Ovary (tissue), 9 donors: Measurements from ENCODE around the gene GLB1L2. TPM values are rescaled to one million over a fixed set of nuclear protein-coding genes. Genes with fewer than 3 reads are reported as not detected.

ENCODE experiments used
- DNase-seq, 5 donors: peaks; one replicate each; pipeline ENCODE4 v3.0.0-alpha.2; 2019 to 2020
- H3K27ac ChIP-seq, 2 donors: fragments of 200-600 bp; one replicate each; pipeline versions ENCODE4 v1.5.1 to v1.8.0; 2019 to 2022
- H3K27me3 ChIP-seq: fragments of 200-600 bp; one replicate; pipeline ENCODE4 v1.8.0; 2022
- H3K36me3 ChIP-seq: fragments of 200-600 bp; sonication (generic); one replicate; pipeline ENCODE4 v1.5.1; 2019
- H3K4me1 ChIP-seq: one replicate; pipeline ENCODE4 v1.8.1; 2013; ENCODE audit warnings: mild to moderate bottlenecking, moderate library complexity; ENCODE audit not compliant: insufficient read depth
- H3K4me3 ChIP-seq: fragments of 200-600 bp; sonication (generic); one replicate; pipeline ENCODE4 v1.5.1; 2017
- H3K9me3 ChIP-seq, 2 donors: fragments of 200-600 bp in 1 of 2; sonication (generic) in 1 of 2; one replicate each; pipeline versions ENCODE4 v1.5.1 to v1.8.1; 2013 to 2019; ENCODE audit warnings: mild to moderate bottlenecking in 1 of 2, moderate library complexity in 1 of 2
- EP300 ChIP-seq: sonication (generic); formaldehyde crosslinking; IDR thresholded peaks from one replicate; pipeline ENCODE4 v1.6.1; 2017; ENCODE audit warnings: antibody characterized with exemption
- POLR2A ChIP-seq: fragments of 450-650 bp; IDR thresholded peaks from one replicate; pipeline ENCODE4 v1.6.1; 2017; ENCODE audit warnings: antibody characterized with exemption, mild to moderate bottlenecking, moderate library complexity
- WGBS, 3 donors: extraction: QIAGEN DNeasy Blood & Tissue Kit in 1 of 3; methylation state at CpG; one replicate each; pipeline versions ENCODE4 v1.1.5 to v1.1.7; 2013 to 2017; 5-methylcytosine and 5-hydroxymethylcytosine counted together
- intact Hi-C, 4 donors: fragments of 100-400 bp; cut with DNase I; formaldehyde crosslinking; loops; one replicate each; pipeline versions ENCODE4 v1.11.0 to v1.15.1; 2022 to 2023
- polyA plus RNA-seq, 2 donors: library from polyadenylated mRNA; stranded (reverse); fragments of 200-250 nt in 1 of 2; fragments of 350-450 nt in 1 of 2; fragmentation: Illumina TruSeq in 1 of 2; extraction: RNeasy Lipid Tissue Mini Kit (QIAGEN cat#74804) in 1 of 2; gene quantifications; one replicate each; pipeline ENCODE4 v1.2.3, GENCODE V29; 2013 to 2014
- total RNA-seq, 7 donors: library from RNA; depleted of rRNA in 2 of 7; stranded (reverse); fragments of >200 nt in 2 of 7; fragmentation: NEBNext Ultra II Directional in 3 of 7; extraction: Animal tissue kit (Norgen Biotek cat#: 25700) in 3 of 7; gene quantifications; one replicate each; pipeline versions ENCODE4 v1.1.0 to v1.2.4, GENCODE V29; 2016 to 2023
- TF ChIP-seq, protein P1 (sequence below), 3 donors: fragments of 450-650 bp in 2 of 3; fragments of 200-600 bp in 1 of 3; IDR thresholded peaks; one replicate each; pipeline versions ENCODE4 v1.5.1 to v1.8.0; 2016 to 2022; ENCODE audit warnings: antibody characterized with exemption in 3 of 3, mild to moderate bottlenecking in 1 of 3
- donor health status: DM: no; HTN: no; CAD: no; lungs with moderate emphysema.
- donor health status: DM: no; HTN: no; CAD: no.
- donor health status: Bipolar disorder and iron deficiency.
- donor health status: DM: yes; HTN: yes; CAD: no.
- donor health status: DM: no; HTN: no; CAD: no.
- donor health status: DM: yes; HTN: yes; CAD: no.

The GLB1L2 gene
- total and polyA plus RNA-seq, 9 donors, result 9.8 to 24.6 (median 15.6) TPM

DNA sequence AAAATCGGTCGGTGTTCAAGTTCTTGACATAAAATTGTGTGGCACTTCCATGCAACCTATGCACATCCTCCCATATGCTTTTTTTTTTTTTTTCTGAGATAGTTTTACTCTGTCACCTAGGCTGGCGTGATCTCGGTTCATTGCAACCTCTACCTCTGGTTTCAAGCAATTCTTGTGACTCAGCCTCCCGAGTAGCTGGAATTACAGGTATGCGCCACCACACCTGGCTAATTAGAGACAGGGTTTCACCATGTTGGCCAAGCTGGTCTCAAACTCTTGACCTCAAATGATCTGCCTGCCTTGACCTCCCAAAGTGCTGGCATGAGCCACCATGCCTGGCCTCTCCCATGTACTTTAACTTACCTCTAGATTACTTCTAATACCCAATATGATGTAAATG, 40.6 kb upstream of the GLB1L2 start:
- WGBS, 3 donors, result 85 to 95% (median 88%) methylated on average over 6 of the region's 6 CpGs
- H3K4me3 ChIP-seq, result no peak overlapping the region
- intact Hi-C loops, result no loop called here
- TF ChIP-seq EP300 (no peak), POLR2A (no peak)
- TF ChIP-seq, protein P1, sequence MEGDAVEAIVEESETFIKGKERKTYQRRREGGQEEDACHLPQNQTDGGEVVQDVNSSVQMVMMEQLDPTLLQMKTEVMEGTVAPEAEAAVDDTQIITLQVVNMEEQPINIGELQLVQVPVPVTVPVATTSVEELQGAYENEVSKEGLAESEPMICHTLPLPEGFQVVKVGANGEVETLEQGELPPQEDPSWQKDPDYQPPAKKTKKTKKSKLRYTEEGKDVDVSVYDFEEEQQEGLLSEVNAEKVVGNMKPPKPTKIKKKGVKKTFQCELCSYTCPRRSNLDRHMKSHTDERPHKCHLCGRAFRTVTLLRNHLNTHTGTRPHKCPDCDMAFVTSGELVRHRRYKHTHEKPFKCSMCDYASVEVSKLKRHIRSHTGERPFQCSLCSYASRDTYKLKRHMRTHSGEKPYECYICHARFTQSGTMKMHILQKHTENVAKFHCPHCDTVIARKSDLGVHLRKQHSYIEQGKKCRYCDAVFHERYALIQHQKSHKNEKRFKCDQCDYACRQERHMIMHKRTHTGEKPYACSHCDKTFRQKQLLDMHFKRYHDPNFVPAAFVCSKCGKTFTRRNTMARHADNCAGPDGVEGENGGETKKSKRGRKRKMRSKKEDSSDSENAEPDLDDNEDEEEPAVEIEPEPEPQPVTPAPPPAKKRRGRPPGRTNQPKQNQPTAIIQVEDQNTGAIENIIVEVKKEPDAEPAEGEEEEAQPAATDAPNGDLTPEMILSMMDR (IDR thresholded peaks at IDR 0.05), result no peak
- H3K36me3 ChIP-seq, result no peaks in the 10 kb centered on the region
- no peaks in the 10 kb centered on the region for H3K4me1 ChIP-seq
- H3K9me3 ChIP-seq, result no peaks in the 10 kb centered on the region
- DNase-seq, result no peak
- no peak overlapping the region for H3K27ac ChIP-seq
- no peaks in the 10 kb centered on the region for H3K27me3 ChIP-seq

DNA sequence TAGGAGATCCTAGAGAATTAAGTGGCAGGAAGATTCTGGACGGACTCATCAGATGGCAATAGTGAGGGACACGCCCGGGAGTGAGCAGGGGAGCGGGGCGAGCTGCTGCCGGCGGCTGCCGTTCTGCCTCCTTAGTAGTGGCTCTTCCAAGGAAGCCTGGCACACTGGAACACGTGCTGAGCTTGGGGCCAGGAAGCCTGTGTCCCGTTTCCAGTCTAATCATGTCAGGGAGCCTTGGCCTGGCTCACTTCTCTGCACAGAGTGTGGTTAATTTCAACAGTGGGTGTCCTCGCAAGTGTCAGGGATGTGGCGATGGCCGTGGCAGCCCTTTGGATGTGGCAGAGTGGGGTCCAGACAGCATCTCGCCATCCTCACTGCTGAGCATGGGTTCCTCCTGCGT, 39.1 kb upstream of the GLB1L2 start:
- H3K36me3 ChIP-seq, result no peaks in the 10 kb centered on the region
- no peaks in the 10 kb centered on the region for H3K9me3 ChIP-seq
- 79 to 92% (median 84%) methylated on average over 15 of the region's 15 CpGs for WGBS, 3 donors
- no peak for TF ChIP-seq EP300
- no peak for DNase-seq
- intact Hi-C loops, result no loop called here
- no peak overlapping the region for H3K27ac ChIP-seq
- H3K4me3 ChIP-seq, result no peak overlapping the region
- H3K27me3 ChIP-seq, result no peaks in the 10 kb centered on the region
- no peaks in the 10 kb centered on the region for H3K4me1 ChIP-seq

DNA sequence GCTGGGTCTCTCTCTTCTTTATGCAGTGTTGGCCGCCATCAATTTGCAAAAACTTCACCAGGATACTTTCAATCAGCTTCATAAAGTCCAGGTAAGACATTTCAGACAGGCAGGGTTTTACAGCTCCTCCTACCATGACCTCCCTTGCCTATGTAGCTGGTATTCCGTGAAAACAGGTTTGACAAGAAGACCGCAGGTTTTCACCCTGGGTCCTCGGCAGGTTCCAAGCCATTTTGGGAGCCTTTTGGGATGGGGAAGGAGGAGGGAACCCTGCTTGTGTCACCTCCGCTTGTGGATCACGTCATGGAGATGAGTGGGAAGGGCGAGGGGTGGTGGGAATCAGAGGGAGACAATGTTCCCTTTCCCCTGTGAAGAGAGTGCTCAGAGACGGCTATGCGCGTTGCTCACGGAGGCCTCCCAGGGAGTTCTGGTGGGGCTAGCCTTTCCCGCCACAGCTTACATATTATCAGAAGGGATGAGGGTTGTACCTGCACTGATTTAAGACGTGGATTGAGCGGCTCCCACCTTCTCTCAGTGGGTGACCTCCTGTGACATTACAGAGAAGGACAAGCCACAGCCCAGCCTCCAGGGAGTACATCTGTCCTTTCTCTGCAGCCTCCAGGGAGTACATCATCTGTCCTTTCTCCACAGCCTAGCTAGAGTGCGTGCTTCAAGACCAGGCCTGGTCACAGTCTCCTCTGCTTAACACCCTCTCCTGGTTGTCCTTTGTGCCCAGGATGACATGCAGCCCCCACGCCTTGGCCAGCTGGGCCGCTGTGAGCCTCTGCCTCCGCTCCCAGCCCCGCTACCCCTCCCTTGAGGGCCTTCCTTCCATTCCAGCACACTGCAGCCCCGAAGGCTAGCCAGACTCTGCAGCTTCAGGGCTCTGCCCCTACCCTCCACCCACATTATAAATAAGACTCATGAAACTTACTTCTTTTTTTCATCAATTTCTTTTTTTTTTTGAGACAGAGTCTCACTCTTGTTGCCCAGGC, 38.4 kb upstream of the GLB1L2 start:
- no peak overlapping the region for H3K27ac ChIP-seq
- DNase-seq, result no peak
- no peaks in the 10 kb centered on the region for H3K9me3 ChIP-seq
- 80 to 82% (median 81%) methylated on average over 20 of the region's 20 CpGs for WGBS, 3 donors
- intact Hi-C loops, result no loop called here
- TF ChIP-seq EP300, result no peak
- TF ChIP-seq POLR2A, result no peak
- TF ChIP-seq, protein P1 (IDR thresholded peaks at IDR 0.05), result no peak
- no peaks in the 10 kb centered on the region for H3K36me3 ChIP-seq
- H3K4me1 ChIP-seq, result no peaks in the 10 kb centered on the region
- no peak overlapping the region for H3K4me3 ChIP-seq
- no peaks in the 10 kb centered on the region for H3K27me3 ChIP-seq

DNA sequence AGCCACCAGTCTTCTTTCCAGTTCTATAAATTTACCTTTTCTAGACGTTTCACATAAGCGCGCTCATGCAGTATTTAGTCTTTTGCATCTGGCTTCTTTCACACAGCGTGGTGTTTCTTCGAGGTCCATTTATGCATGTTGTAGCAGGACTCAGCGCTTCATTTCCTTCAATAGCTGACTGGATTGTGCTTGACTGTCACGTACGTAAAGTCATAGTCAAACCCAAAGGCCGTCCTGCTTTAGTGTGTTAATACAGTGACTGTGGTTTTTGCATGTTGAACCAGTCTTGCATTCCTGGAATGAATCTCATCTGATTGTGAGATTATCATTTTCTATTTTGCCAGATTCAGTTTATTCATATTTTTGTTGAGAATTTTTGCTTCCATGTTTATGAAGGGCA, 37.1 kb upstream of the GLB1L2 start:
- TF ChIP-seq POLR2A (no peak), EP300 (no peak)
- TF ChIP-seq, protein P1 (IDR thresholded peaks at IDR 0.05), result no peak
- no peaks in the 10 kb centered on the region for H3K4me1 ChIP-seq
- intact Hi-C loops, result no loop called here
- no peak for DNase-seq
- H3K27me3 ChIP-seq, result no peaks in the 10 kb centered on the region
- H3K4me3 ChIP-seq, result no peak overlapping the region
- no peak overlapping the region for H3K27ac ChIP-seq
- WGBS, 3 donors, result 80 to 92% (median 83%) methylated on average over 9 of the region's 9 CpGs
- no peaks in the 10 kb centered on the region for H3K9me3 ChIP-seq
- H3K36me3 ChIP-seq, result no peaks in the 10 kb centered on the region

DNA sequence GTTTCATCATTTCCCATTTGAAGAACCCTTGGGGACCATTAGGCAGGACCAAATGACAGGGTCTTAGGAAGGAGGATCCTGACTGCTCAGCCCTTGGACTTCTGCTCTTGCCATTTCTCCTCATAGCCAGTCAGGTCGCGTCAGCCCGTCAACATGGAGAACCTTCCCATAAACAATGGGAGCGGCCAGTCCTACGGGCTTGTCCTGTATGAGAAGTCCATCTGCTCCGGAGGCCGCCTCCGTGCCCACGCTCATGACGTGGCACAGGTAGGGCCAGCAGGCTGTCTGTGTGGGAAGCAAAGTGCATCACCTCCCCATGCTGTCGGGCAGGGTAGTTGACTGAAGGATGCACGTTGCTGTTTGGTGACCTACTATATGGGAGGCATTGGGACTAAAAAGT, 19.6 kb upstream of the GLB1L2 start:
- Histone ChIP-seq H3K27me3 (no peaks in the 10 kb centered on the region), H3K4me1 (no peaks in the 10 kb centered on the region), H3K4me3 (no peak overlapping the region), H3K36me3 (no peaks in the 10 kb centered on the region), H3K27ac (no peak overlapping the region), H3K9me3 (peaks cover 0 to 4% of the 10 kb centered on the region in 2 donors)
- DNase-seq, result no peak
- TF ChIP-seq POLR2A (no peak), EP300 (no peak)
- TF ChIP-seq, protein P1 (IDR thresholded peaks at IDR 0.05), result no peak
- intact Hi-C loops, result no loop called here
- WGBS, 3 donors, result 84 to 89% (median 85%) methylated on average over 10 to 12 of the region's 12 CpGs
